Progenitor cell of endocrine pancreas (in vitro differentiated cells): ENCODE measurements around the gene GASK1A. TPM values are rescaled to one million over a fixed set of nuclear protein-coding genes. Genes with fewer than 3 reads are reported as not detected.

Source experiments
- DNase-seq: peaks from one replicate; pipeline ENCODE4 v3.0.0; 2021; ENCODE audit warnings: low spot score; ENCODE audit not compliant: unreplicated experiment
- H3K27ac Mint-ChIP-seq: 2 replicates; pipeline ENCODE4 v1.8.0; 2021; ENCODE audit warnings: mild to moderate bottlenecking, moderate library complexity, mixed read lengths
- H3K27me3 Mint-ChIP-seq: 2 replicates; pipeline ENCODE4 v1.8.0; 2021; ENCODE audit warnings: mixed read lengths
- H3K36me3 Mint-ChIP-seq: 2 replicates; pipeline ENCODE4 v1.8.0; 2022; ENCODE audit warnings: mixed read lengths; ENCODE audit not compliant: insufficient read depth
- H3K4me1 Mint-ChIP-seq: 2 replicates; pipeline ENCODE4 v1.8.0; 2021; ENCODE audit warnings: low read depth, mixed read lengths
- H3K4me3 Mint-ChIP-seq: 2 replicates; pipeline ENCODE4 v1.8.0; 2021; ENCODE audit warnings: low read depth, mild to moderate bottlenecking, moderate library complexity, mixed read lengths
- H3K9me3 Mint-ChIP-seq: 2 replicates; pipeline ENCODE4 v1.8.0; 2021; ENCODE audit warnings: low read depth, mixed read lengths
- CTCF ChIP-seq: fragments of 200-600 bp; sonication (generic); IDR thresholded peaks from one replicate; pipeline ENCODE4 v1.5.0; 2021; ENCODE audit warnings: antibody characterized with exemption, mild to moderate bottlenecking; ENCODE audit not compliant: unreplicated experiment
- total RNA-seq: library from RNA; stranded (reverse); gene quantifications from 2 replicates; pipeline ENCODE4 v1.2.1, GENCODE V29; 2021

The GASK1A gene
- total RNA-seq, 1 donor from 2014 or later: 2.3 TPM

GRCh38 chr3:43055393-43055792 lies 76.3 kb downstream of the GASK1A start:
- no peaks in the 10 kb centered on the region for H3K4me1 Mint-ChIP-seq
- no peak for TF ChIP-seq CTCF
- peaks cover 8% of the 10 kb centered on the region for H3K9me3 Mint-ChIP-seq
- no peaks in the 10 kb centered on the region for H3K36me3 Mint-ChIP-seq
- H3K27me3 Mint-ChIP-seq: no peaks in the 10 kb centered on the region
- no peak overlapping the region for H3K4me3 Mint-ChIP-seq
- no peak overlapping the region for H3K27ac Mint-ChIP-seq
- no peak for DNase-seq

GRCh38 chr3:43055806-43056770 lies 77.0 kb downstream of the GASK1A start:
- Mint-ChIP-seq H3K36me3 (no peaks in the 10 kb centered on the region), H3K9me3 (peaks cover 1% of the 10 kb centered on the region)

GRCh38 chr3:43059456-43059855 lies 80.3 kb downstream of the GASK1A start:
- no peak for DNase-seq
- Mint-ChIP-seq H3K36me3 (peaks cover 2% of the 10 kb centered on the region), H3K27ac (no peak overlapping the region), H3K27me3 (no peaks in the 10 kb centered on the region), H3K9me3 (peaks cover 3% of the 10 kb centered on the region), H3K4me3 (no peak overlapping the region), H3K4me1 (no peaks in the 10 kb centered on the region)
- TF ChIP-seq CTCF: no peak

More at GRCh38 chr3:43055806-43056770, 77.0 kb downstream of the GASK1A start:
- Mint-ChIP-seq H3K27me3 (no peaks in the 10 kb centered on the region), H3K27ac (no peak overlapping the region), H3K4me3 (no peak overlapping the region), H3K4me1 (no peaks in the 10 kb centered on the region)
- no peak for DNase-seq
- no peak for TF ChIP-seq CTCF

GRCh38 chr3:43061101-43061895 lies 82.2 kb downstream of the GASK1A start:
- H3K27me3 Mint-ChIP-seq: no peaks in the 10 kb centered on the region
- no peak for TF ChIP-seq CTCF
- H3K4me3 Mint-ChIP-seq: no peak overlapping the region
- H3K9me3 Mint-ChIP-seq: peaks cover 3% of the 10 kb centered on the region
- DNase-seq: no peak
- no peak overlapping the region for H3K27ac Mint-ChIP-seq
- H3K4me1 Mint-ChIP-seq: no peaks in the 10 kb centered on the region
- H3K36me3 Mint-ChIP-seq: peaks cover 2% of the 10 kb centered on the region

GRCh38 chr3:43062040-43062563 lies 83.0 kb downstream of the GASK1A start:
- no peak for DNase-seq
- no peak overlapping the region for H3K27ac Mint-ChIP-seq
- H3K4me1 Mint-ChIP-seq: no peaks in the 10 kb centered on the region
- peaks cover 3% of the 10 kb centered on the region for H3K9me3 Mint-ChIP-seq
- H3K36me3 Mint-ChIP-seq: peaks cover 2% of the 10 kb centered on the region
- no peaks in the 10 kb centered on the region for H3K27me3 Mint-ChIP-seq
- no peak for TF ChIP-seq CTCF
- H3K4me3 Mint-ChIP-seq: no peak overlapping the region
